DND-41 (cell line): ENCODE data around the gene KCNK4.

Experiments
- ATAC-seq: fragments of 200-7000 bp; cut with Tn5 transposase; 3 replicates; pipeline ENCODE4 v1.9.1; 2021; ENCODE audit warnings: low read depth; ENCODE audit not compliant: insufficient read depth
- DNase-seq: peaks from one replicate; pipeline ENCODE4 v3.0.0-alpha.2; 2020
- H2AFZ ChIP-seq: 2 replicates; pipeline ENCODE4 v1.6.0; 2012; ENCODE audit warnings: low read depth, low read length
- H3K27ac ChIP-seq: 2 replicates; pipeline ENCODE4 v1.5.1; 2012; ENCODE audit warnings: low read length, inconsistent platforms
- H3K27me3 ChIP-seq: fragments of 200-600 bp; sonication (generic); 2 replicates; pipeline ENCODE4 v1.6.0; 2012; ENCODE audit warnings: low read length, mild to moderate bottlenecking, inconsistent platforms; ENCODE audit not compliant: insufficient read depth, poor library complexity
- H3K36me3 ChIP-seq: 2 replicates; pipeline ENCODE4 v1.5.1; 2012; ENCODE audit warnings: low read length, inconsistent platforms; ENCODE audit not compliant: insufficient read depth
- H3K4me1 ChIP-seq: 2 replicates; pipeline ENCODE4 v1.5.1; 2012; ENCODE audit warnings: mild to moderate bottlenecking, low read length; ENCODE audit not compliant: insufficient read depth
- H3K4me2 ChIP-seq: 2 replicates; pipeline ENCODE4 v1.6.0; 2012; ENCODE audit warnings: mild to moderate bottlenecking, moderate library complexity, low read length, inconsistent platforms; ENCODE audit not compliant: insufficient read depth
- H3K4me3 ChIP-seq, 2 experiments: fragments of 200-600 bp in 1 of 2; shearing (Covaris generic) in 1 of 2; 2 replicates each; pipeline ENCODE4 v1.5.1; 2012 to 2016; ENCODE audit warnings: inconsistent platforms in 2 of 2, low read length in 2 of 2, mild to moderate bottlenecking in 2 of 2, low read depth in 1 of 2, moderate library complexity in 1 of 2
- H3K79me2 ChIP-seq: 2 replicates; pipeline ENCODE4 v1.6.0; 2012; ENCODE audit warnings: low read length, inconsistent platforms; ENCODE audit not compliant: insufficient read depth
- H3K9ac ChIP-seq: 2 replicates; pipeline ENCODE4 v1.6.0; 2012; ENCODE audit warnings: low read depth, mild to moderate bottlenecking, inconsistent platforms, low read length, moderate library complexity
- H3K9me3 ChIP-seq: 2 replicates; pipeline ENCODE4 v1.5.1; 2012; ENCODE audit warnings: low read length, moderate library complexity, mild to moderate bottlenecking, inconsistent platforms; ENCODE audit not compliant: insufficient read depth, severe bottlenecking
- H4K20me1 ChIP-seq: 2 replicates; pipeline ENCODE4 v1.6.0; 2012; ENCODE audit warnings: low read length; ENCODE audit not compliant: insufficient read depth
- EZH2 ChIP-seq: IDR thresholded peaks from 3 replicates; pipeline ENCODE4 v1.6.1; 2012; ENCODE audit warnings: borderline replicate concordance, low read depth, mild to moderate bottlenecking, moderate library complexity, low read length, inconsistent platforms; ENCODE audit not compliant: severe bottlenecking
- TF ChIP-seq, protein P1 (sequence below): IDR thresholded peaks from 2 replicates; pipeline ENCODE4 v1.5.1; 2012; ENCODE audit warnings: borderline replicate concordance, low read length, moderate library complexity, mild to moderate bottlenecking; ENCODE audit not compliant: poor library complexity, severe bottlenecking; ENCODE audit errors: extremely low read depth

KCNK4 gene

DNA sequence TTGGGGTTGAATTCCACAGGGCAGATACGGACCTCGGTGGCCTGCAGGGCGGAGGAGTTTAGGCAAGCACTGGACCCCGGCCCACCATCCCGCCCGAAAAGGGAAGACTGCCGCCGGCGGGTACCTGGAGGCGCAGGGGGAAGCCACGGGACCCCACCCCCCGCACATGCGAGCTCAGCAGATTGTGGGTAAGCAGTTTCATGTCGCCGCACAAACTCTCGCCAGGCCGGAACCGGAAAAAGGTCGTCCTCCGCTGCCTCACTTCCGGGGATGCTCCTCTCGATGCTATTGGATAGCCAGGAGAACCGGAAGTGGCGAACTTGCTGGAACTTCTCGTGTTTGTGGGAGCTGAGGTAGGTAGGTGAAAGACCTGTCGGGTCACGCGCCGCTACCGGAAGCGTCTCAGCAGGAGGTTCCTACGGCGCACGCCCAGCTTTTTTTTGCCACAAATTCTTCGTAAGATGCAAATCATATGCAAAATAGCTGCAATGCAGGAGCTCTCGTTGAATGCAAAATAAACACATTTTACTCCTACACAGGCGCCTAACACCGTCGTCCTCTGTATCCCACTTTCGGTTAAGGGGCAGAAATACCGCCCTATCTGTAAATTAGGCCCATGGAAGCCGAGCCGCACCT, 26.3 kb downstream of the KCNK4 start, which contains the start of gene TRMT112:
Gene TRMT112, minus strand, starts transcription at position 235 of the 636 bp plus-strand sequence. Its CDS starts 33 bp downstream, at position 202.
- no peaks in the 10 kb centered on the region for H3K9me3 ChIP-seq
- H3K4me2 ChIP-seq = peak within 1 kb of the TSS; percentile 66
- peaks cover 13% of the 10 kb centered on the region for H4K20me1 ChIP-seq
- TF ChIP-seq, protein P1, sequence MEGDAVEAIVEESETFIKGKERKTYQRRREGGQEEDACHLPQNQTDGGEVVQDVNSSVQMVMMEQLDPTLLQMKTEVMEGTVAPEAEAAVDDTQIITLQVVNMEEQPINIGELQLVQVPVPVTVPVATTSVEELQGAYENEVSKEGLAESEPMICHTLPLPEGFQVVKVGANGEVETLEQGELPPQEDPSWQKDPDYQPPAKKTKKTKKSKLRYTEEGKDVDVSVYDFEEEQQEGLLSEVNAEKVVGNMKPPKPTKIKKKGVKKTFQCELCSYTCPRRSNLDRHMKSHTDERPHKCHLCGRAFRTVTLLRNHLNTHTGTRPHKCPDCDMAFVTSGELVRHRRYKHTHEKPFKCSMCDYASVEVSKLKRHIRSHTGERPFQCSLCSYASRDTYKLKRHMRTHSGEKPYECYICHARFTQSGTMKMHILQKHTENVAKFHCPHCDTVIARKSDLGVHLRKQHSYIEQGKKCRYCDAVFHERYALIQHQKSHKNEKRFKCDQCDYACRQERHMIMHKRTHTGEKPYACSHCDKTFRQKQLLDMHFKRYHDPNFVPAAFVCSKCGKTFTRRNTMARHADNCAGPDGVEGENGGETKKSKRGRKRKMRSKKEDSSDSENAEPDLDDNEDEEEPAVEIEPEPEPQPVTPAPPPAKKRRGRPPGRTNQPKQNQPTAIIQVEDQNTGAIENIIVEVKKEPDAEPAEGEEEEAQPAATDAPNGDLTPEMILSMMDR = no peak
- TF ChIP-seq EZH2 = no peak
- DNase-seq (peak; percentile 98), ATAC-seq (peak; percentile 82)
- peaks cover 44% of the 10 kb centered on the region for H3K79me2 ChIP-seq
- H3K36me3 ChIP-seq = peaks cover 47% of the 10 kb centered on the region
- peak within 1 kb of the TSS; percentile 91 for H3K27ac ChIP-seq
- no peaks in the 10 kb centered on the region for H3K27me3 ChIP-seq
- H3K4me3 ChIP-seq = peak within 1 kb of the TSS; percentile 52 to 71
- peaks cover 34% of the 10 kb centered on the region for H3K4me1 ChIP-seq
- peak within 1 kb of the TSS; percentile 91 for H2AFZ ChIP-seq
- H3K9ac ChIP-seq = peak within 1 kb of the TSS; percentile 87

DNA sequence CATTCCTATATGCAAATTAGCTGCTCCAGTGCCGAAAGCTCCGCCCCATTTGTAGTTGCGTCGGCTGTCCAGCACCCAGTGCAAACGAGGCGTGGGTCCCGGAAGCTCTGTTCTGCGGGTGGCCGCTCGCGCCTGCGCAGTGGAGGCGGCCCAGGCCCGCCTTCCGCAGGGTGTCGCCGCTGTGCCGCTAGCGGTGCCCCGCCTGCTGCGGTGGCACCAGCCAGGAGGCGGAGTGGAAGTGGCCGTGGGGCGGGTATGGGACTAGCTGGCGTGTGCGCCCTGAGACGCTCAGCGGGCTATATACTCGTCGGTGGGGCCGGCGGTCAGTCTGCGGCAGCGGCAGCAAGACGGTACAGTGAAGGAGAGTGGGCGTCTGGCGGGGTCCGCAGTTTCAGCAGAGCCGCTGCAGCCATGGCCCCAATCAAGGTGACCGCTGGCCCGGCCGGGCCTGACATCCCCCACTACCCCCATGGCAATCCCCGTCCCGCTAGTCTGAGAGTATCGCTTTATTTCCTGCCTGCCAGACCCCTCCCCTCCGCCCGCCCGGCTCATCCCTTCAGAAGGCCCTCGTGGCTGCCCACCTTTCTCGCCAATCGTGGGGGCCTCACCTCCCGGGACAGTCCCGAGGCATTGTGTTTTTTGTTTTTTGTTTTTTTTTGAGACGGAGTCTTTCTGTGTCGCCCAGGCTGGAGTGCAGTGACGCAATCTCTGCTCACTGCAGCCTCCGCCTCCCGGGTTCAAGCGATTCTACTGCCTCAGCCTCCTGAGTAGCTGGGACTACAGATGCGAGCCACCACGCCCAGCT, 27.1 kb downstream of the KCNK4 start, which contains the start of gene PRDX5:
Gene PRDX5, plus strand, starts transcription at position 161 of the 805 bp plus-strand sequence. Its CDS starts 95 bp downstream, at position 256.
- Histone ChIP-seq H3K4me3 (peak within 1 kb of the TSS; percentile 52 to 71), H3K9ac (peak within 1 kb of the TSS; percentile 87), H3K9me3 (no peaks in the 10 kb centered on the region), H2AFZ (peak within 1 kb of the TSS; percentile 91), H3K4me2 (peak within 1 kb of the TSS; percentile 66), H3K27me3 (no peaks in the 10 kb centered on the region), H3K36me3 (peaks cover 45% of the 10 kb centered on the region), H3K27ac (peak within 1 kb of the TSS; percentile 91), H4K20me1 (peaks cover 15% of the 10 kb centered on the region), H3K4me1 (peaks cover 41% of the 10 kb centered on the region), H3K79me2 (peaks cover 44% of the 10 kb centered on the region)
- TF ChIP-seq, protein P1 = peak; percentile 60
- no peak for TF ChIP-seq EZH2
- peak; percentile 81 for ATAC-seq
- DNase-seq = peak; percentile 97

DNA sequence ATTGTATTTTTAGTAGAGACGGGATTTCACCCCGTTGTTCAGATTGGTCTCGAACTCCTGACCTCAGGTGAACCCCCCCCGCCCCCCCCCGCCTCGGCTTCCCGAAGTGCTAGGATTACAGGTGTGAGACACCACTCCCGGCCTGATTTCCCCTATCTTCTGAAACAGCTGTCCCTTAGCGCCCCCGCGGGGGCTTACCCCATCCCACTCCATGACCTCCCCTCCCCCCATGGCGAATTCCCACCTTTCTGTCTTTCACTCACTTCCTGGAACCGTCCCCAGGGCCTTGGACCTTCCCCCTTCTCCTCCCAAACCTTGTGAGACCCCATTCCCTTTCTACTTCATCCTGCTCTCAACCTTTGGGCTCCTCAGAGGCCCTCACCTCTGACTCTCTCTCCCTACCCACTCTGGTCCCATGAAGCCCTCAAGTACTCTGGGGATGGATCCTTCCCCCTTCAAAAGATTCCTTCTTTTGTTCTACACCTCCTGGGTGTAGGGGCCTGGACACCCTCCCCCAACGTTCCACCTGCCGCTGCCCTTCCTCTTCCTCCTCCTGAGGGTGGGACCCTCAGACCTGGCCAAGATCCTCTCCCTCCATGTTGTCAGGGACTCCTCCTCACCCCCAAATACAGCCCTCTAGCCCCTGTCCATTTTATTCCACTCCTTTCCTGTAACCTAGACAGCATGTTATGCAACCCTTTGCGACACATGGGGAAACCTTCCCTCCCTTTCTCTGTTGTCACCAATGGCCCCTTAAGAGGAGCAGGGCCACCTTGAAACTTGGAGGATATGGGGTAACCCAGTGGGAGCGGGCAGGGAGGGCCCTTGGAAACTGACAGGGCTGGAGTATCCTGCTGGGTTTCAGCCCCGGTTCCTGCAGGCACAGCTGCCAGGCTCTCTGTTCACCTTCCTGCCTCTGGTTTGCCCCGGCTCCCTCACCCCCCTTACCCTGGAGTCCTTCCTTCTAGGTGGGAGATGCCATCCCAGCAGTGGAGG, 28.0 kb downstream of the KCNK4 start:
- DNase-seq = no peak
- Histone ChIP-seq H3K9ac (peak overlapping the region; percentile 87), H4K20me1 (peaks cover 15% of the 10 kb centered on the region), H3K27me3 (no peaks in the 10 kb centered on the region), H3K4me3 (peak overlapping the region; percentile 52 to 71; a peak in 3 of 4 replicates), H2AFZ (peak overlapping the region; percentile 91; the same call in 1 of the 2 replicates), H3K79me2 (peaks cover 40% of the 10 kb centered on the region), H3K4me1 (peaks cover 47% of the 10 kb centered on the region), H3K9me3 (no peaks in the 10 kb centered on the region), H3K36me3 (peaks cover 42% of the 10 kb centered on the region), H3K4me2 (peak overlapping the region; percentile 66), H3K27ac (peak overlapping the region; percentile 91)
- no peak for ATAC-seq
- TF ChIP-seq, protein P1 = no peak
- no peak for TF ChIP-seq EZH2
